Measurements from ENCODE around the gene SLC16A11.
"Not testable (repeated sequence)": the region's sequence is repeated elsewhere in the genome, so short reads cannot be mapped to it uniquely, and the experiment has no call there.

The SLC16A11 gene

GRCh38 chr17:7005716-7006115 lies 38.2 kb downstream of the SLC16A11 start:
- DNase-seq (ENCODE audit: low read depth), result no peak

GRCh38 chr17:7004398-7005253 lies 39.3 kb downstream of the SLC16A11 start:
- DNase-seq (ENCODE audit: low read depth), result no peak

- DNase-seq (ENCODE audit: low read depth), result no peak
These were observed 40.1 kb downstream of the SLC16A11 start for GRCh38 chr17:7003745-7004144.

GRCh38 chr17:7002288-7003047 lies 41.4 kb downstream of the SLC16A11 start:
- no peak for DNase-seq (ENCODE audit: low read depth)

GRCh38 chr17:7001318-7001961 lies 42.5 kb downstream of the SLC16A11 start:
- no peak for DNase-seq (ENCODE audit: low read depth)

GRCh38 chr17:6998855-6999508 lies 44.9 kb downstream of the SLC16A11 start:
- DNase-seq (ENCODE audit: low read depth), result no peak

- no peak for DNase-seq (ENCODE audit: low read depth)
These were observed 46.7 kb downstream of the SLC16A11 start for GRCh38 chr17:6997171-6997570.

GRCh38 chr17:6996256-6997011 lies 47.5 kb downstream of the SLC16A11 start:
- no peak for DNase-seq (ENCODE audit: low read depth)

GRCh38 chr17:6995500-6996255 lies 48.2 kb downstream of the SLC16A11 start, which contains the start of gene ALOX12:
ALOX12 (plus strand) TSS chr17:6996049; CDS start chr17:6996118, 69 bp downstream.
- DNase-seq (ENCODE audit: low read depth), result no peak

GRCh38 chr17:6994666-6995256 lies 49.1 kb downstream of the SLC16A11 start:
- no peak for DNase-seq (ENCODE audit: low read depth)

- no peak for DNase-seq (ENCODE audit: low read depth)
These were observed 49.7 kb downstream of the SLC16A11 start for GRCh38 chr17:6994118-6994598.

GRCh38 chr17:6993613-6994056 lies 50.3 kb downstream of the SLC16A11 start:
- not testable (repeated sequence) for DNase-seq (ENCODE audit: low read depth)
